HepG2 (cell line): ENCODE results near the gene HSF2BP. TPM values are rescaled to one million over a fixed set of nuclear protein-coding genes. Genes with fewer than 3 reads are reported as not detected.
A peak's percentile ranks its signal among the peaks of the same experiment; 100 is the strongest.

Experiments used
- AHDC1 ChIP-seq: sonication (generic); formaldehyde crosslinking; IDR thresholded peaks from 2 replicates; pipeline ENCODE4 v1.5.1; 2020; ENCODE audit warnings: mild to moderate bottlenecking, missing genetic modification reagents, borderline replicate concordance
- ATF1 ChIP-seq: IDR thresholded peaks from 2 replicates; pipeline ENCODE4 v1.6.1; 2016; ENCODE audit warnings: mild to moderate bottlenecking, control low read depth
- DMAP1 ChIP-seq: IDR thresholded peaks from 2 replicates; pipeline ENCODE4 v1.6.1; 2016
- FOXJ3 ChIP-seq: sonication (generic); formaldehyde crosslinking; IDR thresholded peaks from 2 replicates; pipeline ENCODE4 v1.4.0; 2020; ENCODE audit warnings: missing genetic modification reagents, mild to moderate bottlenecking, borderline replicate concordance
- HBP1 ChIP-seq: IDR thresholded peaks from 2 replicates; pipeline ENCODE4 v1.6.1; 2016; ENCODE audit warnings: low read depth, control low read depth
- HOXA7 ChIP-seq: sonication (generic); formaldehyde crosslinking; IDR thresholded peaks from 2 replicates; pipeline ENCODE4 v1.8.1; 2022; ENCODE audit warnings: mild to moderate bottlenecking, missing genetic modification reagents, moderate library complexity
- KLF13 ChIP-seq: sonication (generic); formaldehyde crosslinking; IDR thresholded peaks from 2 replicates; pipeline ENCODE4 v1.4.0; 2020; ENCODE audit warnings: mild to moderate bottlenecking, missing genetic modification reagents
- KLF15 ChIP-seq: sonication (generic); formaldehyde crosslinking; IDR thresholded peaks from 2 replicates; pipeline ENCODE4 v1.8.1; 2023; ENCODE audit warnings: borderline replicate concordance, mild to moderate bottlenecking, inconsistent platforms, missing genetic modification reagents, mixed read lengths
- MAFF ChIP-seq: IDR thresholded peaks from 2 replicates; pipeline ENCODE4 v1.6.1; 2011; ENCODE audit warnings: low read depth, low read length, improper control_type of control experiment
- MYNN ChIP-seq: sonication (generic); formaldehyde crosslinking; IDR thresholded peaks from 2 replicates; pipeline ENCODE4 v1.4.0; 2020; ENCODE audit warnings: mild to moderate bottlenecking, low read depth, missing genetic modification reagents
- PPARG ChIP-seq: conservative IDR thresholded peaks from 2 replicates; pipeline ENCODE4 v1.6.1; 2016; ENCODE audit warnings: missing biosample characterization, missing genetic modification reagents
- SOX5 ChIP-seq: IDR thresholded peaks from 2 replicates; pipeline ENCODE4 v1.6.1; 2016; ENCODE audit warnings: borderline replicate concordance
- STAT6 ChIP-seq: sonication (generic); formaldehyde crosslinking; IDR thresholded peaks from 2 replicates; pipeline ENCODE4 v1.4.0; 2020; ENCODE audit warnings: missing genetic modification reagents, mild to moderate bottlenecking, borderline replicate concordance
- THYN1 ChIP-seq: sonication (generic); formaldehyde crosslinking; IDR thresholded peaks from 2 replicates; pipeline ENCODE4 v1.8.1; 2023; ENCODE audit warnings: low read depth, mild to moderate bottlenecking, moderate library complexity, missing genetic modification reagents, borderline replicate concordance
- ZNF253 ChIP-seq: sonication (generic); formaldehyde crosslinking; IDR thresholded peaks from 2 replicates; pipeline ENCODE4 v1.8.0; 2022; ENCODE audit warnings: mild to moderate bottlenecking, missing genetic modification reagents, borderline replicate concordance
- ZNF367 ChIP-seq: sonication (generic); formaldehyde crosslinking; IDR thresholded peaks from 2 replicates; pipeline ENCODE4 v1.4.0; 2020; ENCODE audit warnings: missing genetic modification reagents, borderline replicate concordance
- ZUFSP ChIP-seq: sonication (generic); formaldehyde crosslinking; IDR thresholded peaks from 2 replicates; pipeline ENCODE4 v1.9.0; 2021; ENCODE audit warnings: missing genetic modification reagents, mild to moderate bottlenecking, borderline replicate concordance
- polyA plus RNA-seq, 8 experiments: library from polyadenylated mRNA; depleted of rRNA in 3 of 8; stranded (reverse) in 7 of 8; unstranded in 1 of 8; fragments of >200 nt; fragmentation: Illumina TruSeq in 4 of 8; extraction: Trizol in 4 of 8; gene quantifications; 2 replicates each; pipeline versions ENCODE4 v1.2.1 to v1.2.3, GENCODE V29; 2011 to 2016; ENCODE audit warnings: low read depth in 4 of 8, missing spikeins in 1 of 8, mixed read lengths in 1 of 8; ENCODE audit not compliant: insufficient read depth in 1 of 8
- total RNA-seq, 5 experiments: library from RNA; depleted of rRNA; stranded (reverse); fragments of >200 nt; fragmentation: Illumina TruSeq; extraction: Trizol; gene quantifications; 2 replicates each; pipeline ENCODE4 v1.2.3, GENCODE V29; 2016; ENCODE audit warnings: low read depth in 1 of 5

Gene HSF2BP
- total and polyA plus RNA-seq, 2 of the 13 experiments (the other 11 are each of a cell fraction or from before 2014, with no cell fraction given) = 0.67 to 2.2 TPM

- TF ChIP-seq HBP1 (CRISPR knock-in tag) = no peak
- no peak for TF ChIP-seq THYN1 (CRISPR knock-in tag)
- no peak for TF ChIP-seq MYNN
- TF ChIP-seq SOX5 (CRISPR knock-in tag) = peak; percentile 58; the same call in 1 of the 2 replicates
- TF ChIP-seq PPARG (CRISPR knock-in tag) = no peak
- no peak for TF ChIP-seq ZNF253 (CRISPR knock-in tag)
- TF ChIP-seq AHDC1 (CRISPR knock-in tag) = peak; percentile 83
- TF ChIP-seq DMAP1 = peak; percentile 57
- peak; percentile 58; the same call in 1 of the 2 replicates for TF ChIP-seq ATF1 (CRISPR knock-in tag)
- no peak for TF ChIP-seq ZUFSP
- peak; percentile 71; the same call in 1 of the 2 replicates for TF ChIP-seq FOXJ3 (CRISPR knock-in tag)
- no peak for TF ChIP-seq ZNF367 (CRISPR knock-in tag)
- no peak for TF ChIP-seq STAT6 (CRISPR knock-in tag)
- TF ChIP-seq MAFF = no peak
- TF ChIP-seq KLF15 (CRISPR knock-in tag) = no peak
- no peak for TF ChIP-seq HOXA7 (CRISPR knock-in tag)
- TF ChIP-seq KLF13 = no peak
Observed at GRCh38 chr21:43609501-43610340, 49.6 kb downstream of the HSF2BP start (continued).
